Fibroblast of villous mesenchyme (primary cell): Measurements from ENCODE around the gene FGD2. TPM values are rescaled to one million over a fixed set of nuclear protein-coding genes. Genes with fewer than 3 reads are reported as not detected.

Source experiments
- DNase-seq: peaks from one replicate; pipeline ENCODE4 v3.0.0-alpha.2; 2010; ENCODE audit warnings: low read depth
- H3K4me3 ChIP-seq: 2 replicates; pipeline ENCODE4 v1.5.1; 2011; ENCODE audit warnings: low read depth, mild to moderate bottlenecking, low read length
- CTCF ChIP-seq: IDR thresholded peaks from 2 replicates; pipeline ENCODE4 v1.5.1; 2012; ENCODE audit warnings: low read depth, mild to moderate bottlenecking, low read length; ENCODE audit not compliant: insufficient read depth
- total RNA-seq: library from RNA; depleted of rRNA; stranded (reverse); fragments of >200 nt; gene quantifications from 2 replicates; pipeline ENCODE4 v1.2.3, GENCODE V29; 2012

The FGD2 gene
- total RNA-seq, 1 donor = not detected

GRCh38 chr6:36971921-36972673, 33.4 kb upstream of the FGD2 start:
- H3K4me3 ChIP-seq = no peak overlapping the region
- no peak for TF ChIP-seq CTCF
- DNase-seq = no peak

- TF ChIP-seq CTCF = no peak
- no peak for DNase-seq
- H3K4me3 ChIP-seq = no peak overlapping the region
Measured at GRCh38 chr6:36973190-36973589, 32.3 kb upstream of the FGD2 start.

- no peak for DNase-seq
- TF ChIP-seq CTCF = no peak
- H3K4me3 ChIP-seq = no peak overlapping the region
Measured at GRCh38 chr6:36973647-36974046, 31.8 kb upstream of the FGD2 start.

GRCh38 chr6:36975231-36976006, 30.0 kb upstream of the FGD2 start:
- no peak for TF ChIP-seq CTCF
- DNase-seq = no peak
- H3K4me3 ChIP-seq = no peak overlapping the region

GRCh38 chr6:36976007-36976264, 29.5 kb upstream of the FGD2 start:
- TF ChIP-seq CTCF = no peak
- DNase-seq = no peak
- H3K4me3 ChIP-seq = no peak overlapping the region

- no peak overlapping the region for H3K4me3 ChIP-seq
- no peak for TF ChIP-seq CTCF
- no peak for DNase-seq
Measured at GRCh38 chr6:36976509-36976908, 28.9 kb upstream of the FGD2 start.
